HG02973 (cell line): Measurements from ENCODE around the gene BEST3.

Source experiments
- ATAC-seq: cut with Tn5 transposase; IDR thresholded peaks from one replicate; pipeline ENCODE4 v1.9.1; 2021; ENCODE audit warnings: moderate library complexity; ENCODE audit not compliant: unreplicated experiment

Gene BEST3

GRCh38 chr12:69653703-69654102 is 45.4 kb downstream of the BEST3 start:
- no peak for ATAC-seq

- ATAC-seq, result no peak
These were observed 47.2 kb downstream of the BEST3 start for GRCh38 chr12:69651922-69652321.

DNA sequence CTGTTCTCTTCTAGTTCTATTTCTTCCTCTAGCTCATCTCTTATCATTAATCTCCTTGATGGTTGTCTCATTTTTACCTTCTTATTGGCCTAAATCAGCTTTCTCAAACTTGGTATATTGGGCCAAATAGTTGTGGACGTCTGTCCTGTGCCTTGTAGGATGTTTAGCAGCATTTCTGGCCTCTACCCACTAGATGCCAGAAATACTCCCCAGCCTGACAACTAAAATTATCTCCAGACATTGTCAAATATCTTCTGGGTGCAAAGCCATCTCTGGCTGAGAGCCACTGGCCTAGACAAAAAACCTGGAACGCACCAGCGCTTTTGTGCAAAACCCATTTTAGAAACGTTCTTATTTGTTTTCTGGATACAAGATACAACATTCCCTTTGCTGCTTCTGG is 49.6 kb downstream of the BEST3 start:
- no peak for ATAC-seq

DNA sequence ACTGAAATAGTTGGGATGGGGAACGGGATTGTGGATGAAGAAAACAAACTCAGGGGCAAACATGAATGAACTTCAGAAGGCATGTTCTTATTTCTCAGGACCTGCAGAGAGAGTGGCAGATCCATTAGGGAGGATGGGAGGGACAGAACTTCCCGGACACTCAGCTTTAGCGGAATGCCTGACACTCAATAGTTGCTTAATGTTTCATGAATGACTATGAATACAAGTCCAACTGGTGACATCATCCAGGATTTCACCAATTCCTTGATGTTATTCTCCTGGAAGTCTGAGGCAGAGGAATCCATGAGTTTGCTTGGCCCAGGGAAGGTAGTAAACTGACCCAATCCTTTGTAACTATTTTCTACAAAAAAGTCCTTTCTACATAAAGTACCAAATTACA is 50.6 kb downstream of the BEST3 start:
- no peak for ATAC-seq

- ATAC-seq, result no peak
These were observed 51.9 kb downstream of the BEST3 start for GRCh38 chr12:69647178-69647577.

DNA sequence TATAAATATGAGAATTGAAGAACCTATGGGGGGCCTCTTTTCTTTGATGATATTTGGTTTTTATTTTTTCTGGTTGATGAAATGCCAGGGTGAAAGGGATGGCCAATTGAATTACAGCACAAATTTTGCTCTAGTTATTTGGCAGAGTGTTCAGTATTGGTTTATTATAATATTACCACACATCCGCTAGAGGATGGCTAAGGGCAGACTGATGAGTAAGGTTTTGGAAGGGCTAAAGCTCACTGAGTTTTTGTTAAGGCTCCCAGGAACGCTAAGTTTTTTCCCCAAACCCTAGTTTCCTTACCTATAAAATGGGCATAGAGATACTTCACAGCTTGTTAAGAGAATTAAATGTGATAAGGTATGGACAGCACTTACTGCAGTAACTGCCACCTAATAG is 54.1 kb downstream of the BEST3 start:
- no peak for ATAC-seq

GRCh38 chr12:69644511-69644910 is 54.6 kb downstream of the BEST3 start:
- ATAC-seq, result no peak

GRCh38 chr12:69642531-69642930 is 56.6 kb downstream of the BEST3 start:
- ATAC-seq, result no peak

GRCh38 chr12:69641546-69641945 is 57.6 kb downstream of the BEST3 start:
- no peak for ATAC-seq

DNA sequence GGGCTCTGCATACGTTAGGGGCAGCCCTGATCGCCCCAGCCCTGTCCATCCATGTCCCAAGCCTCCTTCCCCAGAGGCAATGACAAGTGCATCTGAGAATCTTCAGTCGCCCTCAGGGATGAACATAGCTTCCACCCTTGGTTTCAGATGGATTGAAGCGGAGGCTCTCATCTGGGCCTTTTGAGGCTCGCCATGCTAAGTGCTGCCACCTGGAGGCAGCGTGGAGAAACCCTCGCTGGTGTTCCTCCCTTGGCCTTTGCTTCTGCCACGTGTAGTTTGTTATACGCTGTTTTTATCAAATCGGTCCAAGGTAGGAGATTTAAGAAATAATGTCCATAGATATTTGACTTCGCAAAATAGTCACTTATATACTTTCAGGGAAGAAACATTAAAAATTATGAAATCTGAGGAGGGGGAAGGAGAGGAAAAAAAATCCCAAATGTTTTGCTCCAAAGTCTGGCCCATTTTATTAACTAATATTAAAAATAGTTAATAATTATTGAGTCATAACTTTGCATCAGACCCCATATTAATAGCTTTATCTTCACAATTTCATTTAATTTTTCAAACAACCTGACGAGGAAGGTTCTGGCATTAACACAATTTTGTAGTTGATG is 59.6 kb downstream of the BEST3 start:
- peak; percentile 85 for ATAC-seq

GRCh38 chr12:69633061-69633460 is 66.0 kb downstream of the BEST3 start:
- no peak for ATAC-seq

DNA sequence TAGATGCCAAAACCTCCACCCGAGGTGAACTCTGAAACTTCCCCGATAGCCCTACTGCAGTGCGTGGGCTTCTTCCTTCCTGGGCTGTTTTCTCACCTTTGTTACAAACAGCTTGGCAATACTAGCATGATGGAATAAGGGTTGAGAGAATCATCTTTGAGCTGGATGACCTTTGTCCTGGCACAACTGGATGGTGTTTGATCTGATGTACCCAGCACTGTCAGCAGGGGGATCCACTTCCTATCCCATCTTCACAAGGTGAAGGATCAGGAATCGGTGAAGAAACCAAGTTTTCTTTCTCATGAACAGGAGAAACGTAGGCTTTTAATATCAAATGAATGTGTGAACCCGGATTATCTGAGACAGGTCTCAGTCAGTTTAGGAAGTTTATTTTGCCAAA is 68.9 kb downstream of the BEST3 start:
- no peak for ATAC-seq

GRCh38 chr12:69627501-69627900 is 71.6 kb downstream of the BEST3 start:
- ATAC-seq, result no peak

DNA sequence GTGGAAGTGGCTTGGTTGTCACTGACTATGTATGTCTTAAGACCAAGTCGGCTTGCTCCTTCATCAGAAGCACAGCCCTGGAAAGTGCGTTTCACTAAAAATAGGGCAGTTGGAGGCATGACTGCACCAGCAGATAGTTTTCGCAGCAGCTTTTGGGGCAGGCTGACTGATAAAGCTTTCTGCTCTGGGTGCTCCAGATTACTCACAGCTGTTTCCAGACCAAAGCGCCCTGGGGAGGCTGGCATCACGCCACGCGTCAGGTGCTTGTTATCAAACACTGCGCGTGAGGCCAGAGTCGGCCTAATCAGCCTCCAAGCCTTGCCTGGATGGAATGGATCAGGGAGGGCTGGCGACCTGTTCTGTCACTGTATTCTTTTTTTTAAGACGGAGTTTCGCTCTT is 75.1 kb downstream of the BEST3 start:
- ATAC-seq, result no peak

GRCh38 chr12:69621551-69621950 is 77.6 kb downstream of the BEST3 start:
- ATAC-seq, result no peak

DNA sequence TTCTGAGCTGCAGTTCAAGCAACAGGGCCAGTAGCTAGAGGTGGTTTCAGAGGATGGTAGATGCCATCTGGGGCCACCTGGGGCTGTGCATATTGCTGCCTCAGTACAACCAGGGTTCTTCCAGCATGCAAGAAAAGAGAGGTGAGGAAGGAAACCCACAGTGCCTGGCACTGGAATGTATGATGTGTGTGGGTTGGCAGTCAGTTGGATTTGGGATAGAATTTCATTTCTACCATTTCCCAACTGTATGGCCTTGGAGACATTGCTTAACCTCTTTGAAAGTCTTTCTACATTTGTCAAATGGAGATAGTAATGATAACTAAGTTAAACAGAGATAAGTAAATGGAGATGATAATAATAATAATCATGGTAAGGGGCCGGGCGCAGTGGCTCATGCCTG is 78.2 kb downstream of the BEST3 start:
- no peak for ATAC-seq

DNA sequence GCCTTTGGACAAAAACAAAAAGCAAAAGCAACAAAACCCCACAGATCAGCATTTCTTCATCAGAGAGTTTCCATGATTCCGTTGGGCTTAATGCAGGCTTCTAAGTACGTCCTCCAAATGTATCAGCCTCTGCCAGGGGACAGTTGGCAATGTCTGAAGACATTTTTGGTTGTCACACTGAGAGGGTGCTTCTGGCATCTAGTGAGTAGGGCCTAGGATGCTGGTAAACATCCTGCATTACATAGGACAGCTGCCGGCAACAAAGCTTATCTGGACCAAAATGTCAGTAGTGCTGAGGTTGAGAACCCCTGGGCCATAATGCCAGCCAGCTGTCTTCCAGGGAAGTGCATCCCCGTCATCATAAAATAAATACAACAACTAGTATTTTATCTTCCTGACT is 79.0 kb downstream of the BEST3 start:
- ATAC-seq, result no peak

DNA sequence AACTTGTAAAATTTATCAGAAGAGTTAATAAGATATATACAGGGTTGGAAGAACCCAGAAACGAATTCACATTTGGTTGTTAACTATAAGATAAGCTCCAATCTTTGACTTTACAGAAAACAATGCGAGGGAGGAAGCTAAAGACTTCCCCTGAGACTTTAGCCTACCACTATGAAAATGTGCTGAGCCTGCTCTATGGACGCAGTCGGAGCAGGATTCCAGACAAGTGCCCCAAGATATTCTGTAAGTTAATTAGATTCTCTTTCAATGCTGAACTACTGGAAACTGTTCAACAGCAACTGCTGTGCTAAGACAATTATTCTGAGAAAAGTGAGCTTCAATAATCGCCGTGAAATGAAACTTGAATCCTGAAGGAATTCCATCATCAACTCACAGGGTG is 80.1 kb downstream of the BEST3 start:
- no peak for ATAC-seq

DNA sequence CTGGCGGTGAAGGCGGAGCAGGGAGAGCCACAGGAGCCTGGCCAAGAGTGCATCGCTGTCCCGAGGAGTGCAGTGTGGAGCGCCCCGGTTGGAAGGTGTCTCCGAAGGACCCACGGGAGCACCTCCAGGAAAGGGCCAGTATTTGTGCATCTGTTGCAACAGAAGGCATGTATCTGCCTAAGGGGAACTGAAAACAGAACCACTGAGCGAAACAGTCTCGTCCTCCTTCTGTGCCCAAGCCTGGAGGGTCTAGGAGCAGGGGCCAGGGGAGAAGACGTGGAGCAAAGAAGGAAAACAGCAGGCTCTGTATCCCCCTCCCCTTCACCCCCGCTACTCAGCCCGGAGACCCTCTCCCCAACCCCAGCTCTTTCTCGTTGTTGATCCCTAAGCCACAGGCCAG is 83.1 kb downstream of the BEST3 start:
- no peak for ATAC-seq

GRCh38 chr12:69613351-69613750 is 85.8 kb downstream of the BEST3 start:
- no peak for ATAC-seq

DNA sequence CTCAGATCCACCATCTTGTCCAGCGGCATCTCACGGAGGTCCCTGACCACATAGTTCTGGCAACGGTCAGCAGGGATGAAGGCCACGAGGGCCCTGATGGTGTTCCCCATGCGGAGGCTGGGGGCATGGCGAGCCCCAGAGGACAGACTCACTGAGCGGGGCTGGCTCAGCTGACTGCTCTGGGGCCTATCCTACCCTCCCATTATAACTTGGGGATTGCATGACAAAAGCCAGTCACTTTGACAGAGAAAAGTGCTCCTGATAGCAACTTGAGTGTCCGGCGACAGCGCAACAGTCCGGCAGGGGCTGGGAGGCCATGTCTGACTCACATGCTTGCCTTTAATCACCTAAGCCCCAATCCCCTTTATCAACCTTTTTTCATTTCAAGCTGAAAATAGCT is 88.4 kb downstream of the BEST3 start, which contains the start of gene LRRC10:
Gene LRRC10, minus strand, starts transcription at position 179 of the 400 bp plus-strand sequence. Its CDS starts 69 bp downstream, at position 110.
- no peak for ATAC-seq

DNA sequence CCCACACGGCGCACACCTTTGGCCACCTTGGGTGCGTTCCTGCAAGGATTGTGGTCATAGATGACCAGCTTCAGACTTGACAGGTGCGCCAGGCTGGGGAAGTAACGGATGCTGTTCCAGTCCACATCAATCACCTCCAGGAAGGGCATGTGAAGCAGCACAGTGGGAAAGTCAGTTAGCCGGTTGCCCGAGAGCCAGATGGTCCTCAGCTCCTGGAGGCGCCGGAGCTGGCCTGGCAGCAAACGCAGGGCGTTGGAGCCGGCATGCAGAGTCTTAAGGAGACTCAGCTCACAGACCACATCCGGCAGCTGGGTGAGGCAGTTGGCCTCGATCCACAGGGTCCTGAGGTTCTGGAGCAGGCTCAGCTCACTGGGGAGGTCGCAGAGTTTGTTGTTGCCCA is 89.0 kb downstream of the BEST3 start:
- no peak for ATAC-seq

DNA sequence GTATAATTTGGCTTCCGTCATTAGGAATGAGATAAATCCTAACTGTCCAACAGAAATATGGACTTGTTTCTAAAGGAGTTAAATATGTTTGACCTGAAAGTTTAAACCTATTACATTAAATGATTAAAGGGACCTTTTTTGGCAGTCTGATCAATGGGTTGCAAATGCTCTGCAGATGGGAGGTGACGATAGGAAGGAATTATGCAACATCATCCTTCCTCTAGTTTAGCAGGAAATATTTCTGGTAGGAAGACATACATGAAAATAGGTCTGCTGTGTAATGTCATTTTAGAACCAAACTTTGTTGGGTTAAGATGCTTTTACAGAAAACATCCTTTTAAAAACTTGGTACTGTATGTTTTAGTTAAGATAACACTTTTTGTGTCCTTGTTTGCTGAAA is 91.0 kb downstream of the BEST3 start:
- no peak for ATAC-seq
